ENCODE data around the gene SLC35E3. TPM values are rescaled to one million over a fixed set of nuclear protein-coding genes. Genes with fewer than 3 reads are reported as not detected.

SLC35E3 gene
- polyA plus RNA-seq, 1 of the 3 experiments (the other 2 are of a cell fraction), result 5.7 TPM

DNA sequence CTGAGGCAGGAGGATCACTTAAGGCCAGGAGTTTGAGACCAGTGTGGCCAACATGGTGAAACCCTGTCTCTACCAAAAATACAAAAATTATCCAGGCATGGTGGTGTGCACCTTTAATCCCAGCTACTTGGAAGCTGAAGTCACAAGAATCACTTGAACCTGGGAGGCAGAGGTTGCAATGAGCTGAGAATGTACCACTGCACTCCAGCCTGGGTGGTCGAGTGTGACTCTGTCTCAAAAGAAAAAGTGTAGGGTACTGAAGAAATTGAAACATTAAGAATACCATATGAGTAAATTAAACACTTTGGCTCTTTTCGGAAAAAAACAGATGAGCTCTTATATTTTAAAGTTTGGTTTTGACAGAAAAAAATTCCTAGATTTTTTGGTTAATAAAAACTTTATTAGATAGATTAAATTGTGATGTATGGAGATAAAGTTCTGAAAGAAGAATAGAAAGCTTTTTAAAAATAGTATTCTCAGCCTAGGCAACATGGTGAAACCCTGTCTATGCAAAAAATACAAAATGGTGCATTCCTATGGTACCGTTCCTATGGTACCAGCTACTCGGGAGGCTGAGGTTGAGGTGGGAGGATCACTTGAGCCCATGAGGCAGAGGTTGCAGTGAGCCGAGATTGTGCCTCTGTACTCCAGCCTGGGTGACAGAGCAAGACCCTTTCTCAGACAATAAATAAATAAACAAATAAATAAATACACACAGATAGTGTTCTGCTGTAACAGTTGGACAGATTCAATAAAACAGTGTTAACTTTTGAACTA lies 82.1 kb downstream of the SLC35E3 start:
- Histone ChIP-seq H3K9me3 (no peaks in the 10 kb centered on the region), H3K4me1 (ENCODE audit: control insufficient read depth in 1 of 2, insufficient read depth in 2 of 2, low read depth in 1 of 2, low read length in 1 of 2) (no peaks in the 10 kb centered on the region), H3K4me2 (no peak overlapping the region), H3K79me2 (ENCODE audit: insufficient read depth) (peaks cover 78% of the 10 kb centered on the region), H3K27ac (ENCODE audit: low read depth in 2 of 2, low read length in 1 of 2) (peak overlapping the region in 1 of 2 experiments; percentile 65; a peak in 2 of 4 replicates), H3F3A (replicated peaks; ENCODE audit: insufficient read depth) (peaks cover 81% of the 10 kb centered on the region), H2AFZ (ENCODE audit: low read depth) (no peak overlapping the region), H3K27me3 (ENCODE audit: insufficient read depth) (no peaks in the 10 kb centered on the region), H4K20me1 (ENCODE audit: insufficient read depth) (peaks cover 96% of the 10 kb centered on the region), H3K4me3 (ENCODE audit: low read depth in 2 of 2, low read length in 1 of 2) (no peak overlapping the region), H3K9ac (no peak overlapping the region), H3K9me2 (no peaks in the 10 kb centered on the region), H3K36me3 (replicated peaks in 1 of 2; ENCODE audit: control insufficient read depth in 1 of 2, insufficient read depth in 2 of 2, low read length in 1 of 2) (peaks cover 65 to 94% of the 10 kb centered on the region in 2 experiments)
- POLR2A ChIA-PET, result no interaction called here
- CTCF ChIA-PET, result interaction anchor here (1.0 kb wide), 2 partner anchors 11 to 17 kb away, joined by 3 to 4 read pairs; no protein-coding TSS in a partner anchor
- no peak for DNase-seq
- TF ChIP-seq, protein P1, sequence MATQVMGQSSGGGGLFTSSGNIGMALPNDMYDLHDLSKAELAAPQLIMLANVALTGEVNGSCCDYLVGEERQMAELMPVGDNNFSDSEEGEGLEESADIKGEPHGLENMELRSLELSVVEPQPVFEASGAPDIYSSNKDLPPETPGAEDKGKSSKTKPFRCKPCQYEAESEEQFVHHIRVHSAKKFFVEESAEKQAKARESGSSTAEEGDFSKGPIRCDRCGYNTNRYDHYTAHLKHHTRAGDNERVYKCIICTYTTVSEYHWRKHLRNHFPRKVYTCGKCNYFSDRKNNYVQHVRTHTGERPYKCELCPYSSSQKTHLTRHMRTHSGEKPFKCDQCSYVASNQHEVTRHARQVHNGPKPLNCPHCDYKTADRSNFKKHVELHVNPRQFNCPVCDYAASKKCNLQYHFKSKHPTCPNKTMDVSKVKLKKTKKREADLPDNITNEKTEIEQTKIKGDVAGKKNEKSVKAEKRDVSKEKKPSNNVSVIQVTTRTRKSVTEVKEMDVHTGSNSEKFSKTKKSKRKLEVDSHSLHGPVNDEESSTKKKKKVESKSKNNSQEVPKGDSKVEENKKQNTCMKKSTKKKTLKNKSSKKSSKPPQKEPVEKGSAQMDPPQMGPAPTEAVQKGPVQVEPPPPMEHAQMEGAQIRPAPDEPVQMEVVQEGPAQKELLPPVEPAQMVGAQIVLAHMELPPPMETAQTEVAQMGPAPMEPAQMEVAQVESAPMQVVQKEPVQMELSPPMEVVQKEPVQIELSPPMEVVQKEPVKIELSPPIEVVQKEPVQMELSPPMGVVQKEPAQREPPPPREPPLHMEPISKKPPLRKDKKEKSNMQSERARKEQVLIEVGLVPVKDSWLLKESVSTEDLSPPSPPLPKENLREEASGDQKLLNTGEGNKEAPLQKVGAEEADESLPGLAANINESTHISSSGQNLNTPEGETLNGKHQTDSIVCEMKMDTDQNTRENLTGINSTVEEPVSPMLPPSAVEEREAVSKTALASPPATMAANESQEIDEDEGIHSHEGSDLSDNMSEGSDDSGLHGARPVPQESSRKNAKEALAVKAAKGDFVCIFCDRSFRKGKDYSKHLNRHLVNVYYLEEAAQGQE (IDR thresholded peaks at IDR 0.05; ENCODE audit: low read depth, low read length), result no peak
- TF ChIP-seq, protein P2, sequence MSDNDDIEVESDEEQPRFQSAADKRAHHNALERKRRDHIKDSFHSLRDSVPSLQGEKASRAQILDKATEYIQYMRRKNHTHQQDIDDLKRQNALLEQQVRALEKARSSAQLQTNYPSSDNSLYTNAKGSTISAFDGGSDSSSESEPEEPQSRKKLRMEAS (IDR thresholded peaks at IDR 0.05; ENCODE audit: low read depth), result no peak
- no peak for TF ChIP-seq TCF12 (IDR thresholded peaks at IDR 0.05)
- TF ChIP-seq TAF1 (IDR thresholded peaks at IDR 0.05; ENCODE audit: borderline replicate concordance, low read depth, low read length), result no peak
- TF ChIP-seq FOXM1 (IDR thresholded peaks at IDR 0.05; ENCODE audit: low read depth), result no peak
- no peak for TF ChIP-seq MXI1 (IDR thresholded peaks at IDR 0.05; ENCODE audit: low read depth, low read length)
- TF ChIP-seq RXRA (IDR thresholded peaks at IDR 0.05; ENCODE audit: borderline replicate concordance, low read depth), result no peak
- TF ChIP-seq POLR2AphosphoS5 (IDR thresholded peaks at IDR 0.05; ENCODE audit: low read depth, low read length), result no peak
- TF ChIP-seq CHD2 (IDR thresholded peaks at IDR 0.05; ENCODE audit: low read length, partially characterized antibody), result no peak
- TF ChIP-seq, protein P3, sequence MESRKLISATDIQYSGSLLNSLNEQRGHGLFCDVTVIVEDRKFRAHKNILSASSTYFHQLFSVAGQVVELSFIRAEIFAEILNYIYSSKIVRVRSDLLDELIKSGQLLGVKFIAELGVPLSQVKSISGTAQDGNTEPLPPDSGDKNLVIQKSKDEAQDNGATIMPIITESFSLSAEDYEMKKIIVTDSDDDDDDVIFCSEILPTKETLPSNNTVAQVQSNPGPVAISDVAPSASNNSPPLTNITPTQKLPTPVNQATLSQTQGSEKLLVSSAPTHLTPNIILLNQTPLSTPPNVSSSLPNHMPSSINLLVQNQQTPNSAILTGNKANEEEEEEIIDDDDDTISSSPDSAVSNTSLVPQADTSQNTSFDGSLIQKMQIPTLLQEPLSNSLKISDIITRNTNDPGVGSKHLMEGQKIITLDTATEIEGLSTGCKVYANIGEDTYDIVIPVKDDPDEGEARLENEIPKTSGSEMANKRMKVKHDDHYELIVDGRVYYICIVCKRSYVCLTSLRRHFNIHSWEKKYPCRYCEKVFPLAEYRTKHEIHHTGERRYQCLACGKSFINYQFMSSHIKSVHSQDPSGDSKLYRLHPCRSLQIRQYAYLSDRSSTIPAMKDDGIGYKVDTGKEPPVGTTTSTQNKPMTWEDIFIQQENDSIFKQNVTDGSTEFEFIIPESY (IDR thresholded peaks at IDR 0.05; ENCODE audit: borderline replicate concordance, low read depth), result no peak
- TF ChIP-seq GABPA (IDR thresholded peaks at IDR 0.05; ENCODE audit: low read depth), result no peak
- no peak for TF ChIP-seq TEAD4 (IDR thresholded peaks at IDR 0.05; ENCODE audit: borderline replicate concordance, insufficient read depth)
- TF ChIP-seq GATA2 (CRISPR knock-in tag; IDR thresholded peaks at IDR 0.05), result no peak
- no peak for TF ChIP-seq EP300 (IDR thresholded peaks at IDR 0.05; ENCODE audit: borderline replicate concordance in 1 of 2, low read depth in 1 of 2, low read length in 1 of 2)
- TF ChIP-seq RAD21 (IDR thresholded peaks at IDR 0.05; ENCODE audit: low read length), result no peak
- no peak for TF ChIP-seq RFX5 (IDR thresholded peaks at IDR 0.05; ENCODE audit: low read length)
- TF ChIP-seq NFIC (IDR thresholded peaks at IDR 0.05; ENCODE audit: borderline replicate concordance), result no peak
- WGBS (ENCODE audit: low lambda C conversion rate), result 89% methylated on average over 5 of the region's 5 CpGs
